DMS114 treated with DMSO at 0.1 percent for 48 hours (cell line): ENCODE results near the gene DENND2D.

ENCODE experiments used
- DNase-seq: peaks from one replicate; lab custom pipeline; 2025; ENCODE audit not compliant: unreplicated experiment; lab: John Stamatoyannopoulos, UW

The DENND2D gene, protein sequence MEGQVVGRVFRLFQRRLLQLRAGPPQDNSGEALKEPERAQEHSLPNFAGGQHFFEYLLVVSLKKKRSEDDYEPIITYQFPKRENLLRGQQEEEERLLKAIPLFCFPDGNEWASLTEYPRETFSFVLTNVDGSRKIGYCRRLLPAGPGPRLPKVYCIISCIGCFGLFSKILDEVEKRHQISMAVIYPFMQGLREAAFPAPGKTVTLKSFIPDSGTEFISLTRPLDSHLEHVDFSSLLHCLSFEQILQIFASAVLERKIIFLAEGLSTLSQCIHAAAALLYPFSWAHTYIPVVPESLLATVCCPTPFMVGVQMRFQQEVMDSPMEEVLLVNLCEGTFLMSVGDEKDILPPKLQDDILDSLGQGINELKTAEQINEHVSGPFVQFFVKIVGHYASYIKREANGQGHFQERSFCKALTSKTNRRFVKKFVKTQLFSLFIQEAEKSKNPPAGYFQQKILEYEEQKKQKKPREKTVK

GRCh38 chr1:111199881-111200801 is at the start of gene DENND2D:
DENND2D (minus strand) TSS chr1:111200646; CDS start chr1:111200459, 187 bp downstream.
- no peak for DNase-seq

- DNase-seq = no peak
Observed at GRCh38 chr1:111249960-111250359, 49.5 kb upstream of the DENND2D start.

DNA sequence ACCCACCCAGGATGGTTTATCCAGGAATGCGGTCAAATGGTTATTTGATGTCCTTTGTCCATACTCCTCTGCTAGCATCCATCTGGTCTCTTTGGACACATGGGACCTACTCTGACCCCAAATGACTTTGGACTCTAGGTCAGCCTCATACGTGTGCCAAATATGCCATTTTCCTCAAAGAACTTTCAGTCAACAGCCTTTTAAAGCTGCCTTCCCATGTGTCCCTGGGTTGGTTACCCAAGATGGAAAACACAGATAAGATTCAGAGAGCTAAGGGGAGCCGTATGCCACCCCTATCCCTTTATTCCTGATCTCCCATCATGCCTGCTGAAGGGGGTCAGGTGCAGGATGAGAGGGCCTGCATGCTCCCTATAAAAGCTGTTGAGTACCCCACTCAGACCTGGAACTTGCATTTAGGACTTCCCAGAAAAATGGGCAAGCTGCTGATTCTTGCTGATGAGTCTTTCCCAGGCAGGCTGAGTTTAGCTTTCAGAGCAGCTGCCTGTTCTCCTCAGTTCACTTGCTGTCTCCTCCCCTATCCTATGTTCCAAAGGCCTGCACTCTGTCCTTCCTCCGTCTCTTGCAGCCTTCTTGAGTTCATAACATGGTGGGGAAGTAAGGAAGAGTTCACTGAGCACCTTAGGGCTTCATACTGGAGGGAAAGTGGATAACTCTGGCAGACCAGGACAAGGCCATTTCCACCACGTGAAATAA is 46.8 kb upstream of the DENND2D start:
- DNase-seq = no peak

DNA sequence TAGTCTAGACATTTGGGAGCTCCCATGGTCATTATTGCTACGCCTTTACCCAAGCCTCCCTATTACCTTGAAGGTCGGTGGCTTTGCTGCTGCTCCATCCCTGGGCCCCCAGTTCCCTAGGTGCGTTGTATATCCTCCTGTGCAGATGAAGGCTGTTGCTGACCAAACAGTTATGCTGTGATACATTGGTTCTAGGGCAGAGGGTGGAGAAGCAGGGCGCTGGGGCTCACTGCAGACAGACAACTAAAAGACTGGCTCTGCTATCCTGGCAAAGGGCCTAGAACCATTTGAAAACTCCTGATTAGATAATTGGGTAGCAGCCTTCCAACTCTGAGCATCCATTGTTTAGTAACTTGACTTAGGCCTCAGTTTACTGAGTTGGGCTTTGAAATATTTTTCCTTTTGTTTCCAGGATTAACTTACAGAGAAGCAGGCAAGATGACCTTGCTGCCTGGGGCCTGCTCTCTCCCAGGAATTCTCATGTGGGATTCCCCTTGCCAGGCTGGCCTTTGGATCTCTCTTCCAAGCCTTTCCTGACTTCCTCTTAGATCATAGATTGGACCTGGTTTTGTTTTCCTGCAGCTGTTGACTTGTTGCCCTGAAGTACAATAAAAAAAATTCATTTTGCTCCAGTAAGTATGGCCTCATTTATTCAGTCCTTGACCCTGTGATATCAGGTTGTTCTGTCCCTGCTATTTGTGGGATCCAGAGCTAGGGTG is 42.5 kb upstream of the DENND2D start:
- DNase-seq = no peak

DNA sequence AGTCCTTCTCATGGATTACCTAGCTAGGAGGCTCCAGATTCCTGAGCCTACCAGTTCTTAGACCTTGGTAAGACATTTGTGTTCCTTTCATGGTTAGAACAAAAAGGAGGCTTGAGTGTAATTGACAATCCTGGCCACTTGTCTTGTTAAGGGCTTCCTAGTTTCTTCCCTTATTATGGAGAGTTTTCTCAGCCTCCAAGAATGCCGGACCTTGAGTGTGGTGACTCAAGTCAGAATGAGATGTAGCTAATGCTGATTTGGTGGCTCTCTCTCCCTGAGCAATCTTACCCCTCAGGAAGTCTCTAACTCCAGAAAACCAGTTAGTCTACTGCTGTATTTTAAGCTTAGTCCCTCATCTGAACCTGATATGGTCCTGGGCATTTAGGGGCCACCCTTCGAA is 41.4 kb upstream of the DENND2D start:
- DNase-seq = no peak

- no peak for DNase-seq
Observed at GRCh38 chr1:111238056-111238795, 37.8 kb upstream of the DENND2D start.

DNA sequence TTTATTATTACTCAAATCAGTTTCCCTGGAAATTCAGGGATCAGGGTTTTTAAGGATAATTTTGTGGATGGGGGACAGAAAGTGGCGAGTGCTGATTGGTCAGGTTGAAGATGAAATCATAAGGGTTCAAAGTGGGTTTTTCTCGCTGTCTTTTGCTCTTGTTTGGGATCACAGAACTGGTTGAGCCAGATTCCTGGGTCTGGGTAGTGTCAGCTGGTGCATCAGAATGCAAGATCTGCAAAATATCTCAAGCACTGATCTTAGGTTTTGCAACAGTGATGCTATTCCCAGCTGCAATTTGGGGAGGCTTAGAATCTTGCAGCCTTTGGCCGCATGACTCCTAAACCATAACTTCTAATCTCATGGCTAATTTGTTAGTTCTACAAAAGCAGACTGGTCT is 36.4 kb upstream of the DENND2D start:
- DNase-seq = no peak

DNA sequence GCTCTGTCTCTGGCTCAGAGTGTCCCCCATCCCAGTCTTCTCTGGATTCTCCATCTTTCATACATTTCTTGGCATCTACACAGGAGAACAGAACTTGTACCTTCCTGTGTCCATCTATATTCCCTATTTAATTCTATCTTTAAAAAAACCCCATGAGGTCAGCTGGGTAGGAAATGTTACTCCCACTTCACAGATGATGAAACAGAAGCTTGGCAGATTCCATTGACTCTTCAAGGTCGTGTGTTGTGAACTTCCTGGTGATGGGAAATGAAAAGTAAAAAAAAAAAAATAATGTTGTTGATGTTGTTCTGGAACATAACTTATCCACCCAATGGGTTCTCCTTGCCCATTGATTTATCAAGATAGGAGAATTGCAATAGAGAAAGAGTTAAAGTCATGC is 35.9 kb upstream of the DENND2D start:
- DNase-seq = no peak

DNA sequence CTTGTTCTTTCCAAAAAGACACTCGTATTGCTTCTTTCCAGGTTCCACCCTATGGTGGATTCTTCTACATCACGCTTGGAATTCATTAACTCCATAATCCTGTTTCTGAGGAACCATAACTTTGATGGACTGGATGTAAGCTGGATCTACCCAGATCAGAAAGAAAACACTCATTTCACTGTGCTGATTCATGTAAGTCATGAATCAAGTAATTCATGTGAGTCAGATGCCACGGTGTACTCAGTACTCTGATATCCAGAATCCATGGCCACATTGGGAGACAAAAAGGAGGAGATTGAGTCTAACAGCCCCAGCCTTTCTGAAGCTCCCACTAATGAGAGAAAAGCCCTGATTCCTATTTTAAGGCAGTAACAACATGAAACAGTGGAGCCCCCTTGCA is 34.4 kb upstream of the DENND2D start:
- DNase-seq = no peak

GRCh38 chr1:111234258-111234657 is 33.8 kb upstream of the DENND2D start:
- no peak for DNase-seq

GRCh38 chr1:111232134-111232533 is 31.7 kb upstream of the DENND2D start:
- no peak for DNase-seq

DNA sequence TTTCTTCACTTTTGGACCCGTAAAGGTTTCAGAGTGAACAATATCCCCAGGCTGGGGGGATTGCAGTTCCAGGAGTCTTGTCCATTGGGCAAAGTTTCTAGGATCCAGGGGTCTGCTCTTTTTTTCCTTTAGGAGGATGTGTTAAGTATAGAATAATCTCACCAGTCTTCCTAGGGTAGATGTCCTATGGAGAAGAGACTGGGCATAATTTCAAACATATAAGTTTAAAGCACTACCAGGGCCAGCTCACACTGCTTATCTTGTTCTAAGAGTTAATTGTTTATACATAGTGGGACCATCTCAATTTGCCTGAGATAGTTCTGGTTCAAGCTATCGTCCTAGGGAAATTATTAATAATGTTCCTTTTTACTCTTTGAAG is 28.3 kb upstream of the DENND2D start:
- DNase-seq = no peak

- DNase-seq = no peak
Observed at GRCh38 chr1:111227851-111228747, 27.7 kb upstream of the DENND2D start.

- DNase-seq = no peak
Observed at GRCh38 chr1:111227434-111227833, 27.0 kb upstream of the DENND2D start, which contains the start of gene CHI3L2. CHI3L2 (plus strand) TSS chr1:111227713; CDS start chr1:111227730, 17 bp downstream.

DNA sequence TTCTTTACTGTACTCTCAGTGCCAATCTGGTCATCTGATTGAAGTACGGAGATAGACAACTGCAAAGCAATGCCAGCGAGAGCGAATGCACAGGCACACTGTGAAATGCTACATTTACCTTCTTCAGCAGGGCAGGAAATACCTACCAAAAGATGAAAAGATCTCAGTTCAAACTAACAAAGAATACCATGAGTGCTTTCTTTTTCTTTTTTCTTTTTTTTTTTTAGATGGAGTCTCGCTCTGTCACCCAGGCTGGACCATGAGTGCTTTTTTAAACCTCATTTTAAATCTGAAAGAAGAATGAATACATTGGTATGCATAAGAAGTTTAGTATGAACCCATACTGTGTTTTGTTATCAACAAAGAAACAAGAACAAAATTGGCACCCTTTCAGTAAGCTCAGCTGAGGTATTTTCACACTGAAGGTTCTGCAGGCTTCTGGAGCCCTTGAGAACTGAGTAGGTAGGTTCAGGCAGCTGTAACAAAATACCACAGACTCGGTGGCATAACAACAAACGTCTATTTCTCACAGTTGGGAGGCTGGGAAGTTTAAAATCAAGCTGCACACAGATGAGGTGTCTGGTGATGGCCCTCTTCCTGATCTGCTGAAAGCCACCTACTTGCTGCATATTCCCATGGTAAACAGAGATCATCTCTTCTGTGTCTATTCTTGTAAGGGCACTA is 25.4 kb upstream of the DENND2D start:
- DNase-seq = no peak

DNA sequence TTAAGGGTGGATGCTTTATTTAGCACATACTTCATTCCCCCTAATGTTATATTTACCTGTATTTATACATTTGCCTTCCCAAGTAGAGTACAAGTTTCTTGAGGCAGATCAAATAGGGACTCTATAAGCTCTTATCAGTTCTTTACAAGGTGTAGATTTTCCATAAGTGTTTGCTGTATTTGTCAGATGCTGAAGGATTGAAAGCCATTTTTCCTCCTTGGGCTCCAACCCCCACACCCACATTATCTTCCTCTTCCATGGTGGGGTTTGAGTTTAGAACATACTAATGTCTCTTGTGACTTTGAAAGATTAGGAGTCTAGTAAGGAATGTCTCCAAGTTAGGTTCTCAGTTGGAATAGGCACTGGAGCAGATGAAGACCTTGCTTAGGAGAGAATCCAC is 24.6 kb upstream of the DENND2D start:
- DNase-seq = no peak

- DNase-seq = no peak
Observed at GRCh38 chr1:111223126-111223685, 22.8 kb upstream of the DENND2D start.
